GM23338 (cell line): ENCODE measurements around the gene CTU1.

Source experiments
- JUNB ChIP-seq: IDR thresholded peaks from one replicate; pipeline ENCODE4 v1.6.1; 2016; ENCODE audit warnings: antibody characterized with exemption; ENCODE audit not compliant: unreplicated experiment
- TF ChIP-seq, protein P1 (sequence below), 2 experiments: fragments of 200-600 bp in 1 of 2; sonication (generic) in 1 of 2; conservative IDR thresholded peaks; 2 replicates each; pipeline versions ENCODE4 v1.5.1 to v1.6.1; 2016 to 2017; ENCODE audit warnings: antibody characterized with exemption in 2 of 2, low read depth in 2 of 2, mild to moderate bottlenecking in 2 of 2, moderate library complexity in 1 of 2

DNA sequence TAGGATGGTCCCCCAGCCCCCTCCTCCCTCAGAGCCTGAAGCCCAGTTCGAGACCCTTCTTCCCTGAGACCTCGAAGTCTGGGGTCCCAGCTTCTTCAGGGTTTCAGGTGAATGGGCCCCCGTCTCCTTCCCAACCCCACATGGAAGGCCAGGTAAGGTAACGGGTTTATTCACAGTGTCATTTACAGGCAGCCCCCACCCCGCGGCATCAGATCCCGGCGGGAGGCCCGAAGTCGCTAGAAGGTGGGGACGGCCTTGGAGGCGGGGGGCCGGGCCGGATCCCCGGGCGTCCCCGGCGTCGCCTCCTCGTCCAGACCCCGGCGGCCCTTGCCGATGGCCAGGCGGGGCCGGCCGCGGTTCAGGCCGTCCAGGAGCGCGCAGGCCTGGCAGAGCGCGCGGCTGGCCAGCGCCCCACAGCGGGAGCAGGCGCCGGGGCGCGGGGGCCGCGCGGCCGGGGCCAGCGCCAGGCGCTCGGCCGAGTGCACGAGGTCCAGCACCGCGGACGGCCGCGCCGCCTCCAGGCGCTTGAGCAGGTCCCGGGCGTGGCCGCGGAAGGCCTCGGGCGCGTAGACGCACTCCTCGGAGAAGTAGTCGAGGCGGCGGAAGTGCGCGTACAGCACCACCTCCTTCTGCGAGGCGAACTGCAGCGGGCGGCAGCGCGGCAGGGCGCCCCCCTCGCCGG, 9.7 kb downstream of the CTU1 start:
- TF ChIP-seq, protein P1, sequence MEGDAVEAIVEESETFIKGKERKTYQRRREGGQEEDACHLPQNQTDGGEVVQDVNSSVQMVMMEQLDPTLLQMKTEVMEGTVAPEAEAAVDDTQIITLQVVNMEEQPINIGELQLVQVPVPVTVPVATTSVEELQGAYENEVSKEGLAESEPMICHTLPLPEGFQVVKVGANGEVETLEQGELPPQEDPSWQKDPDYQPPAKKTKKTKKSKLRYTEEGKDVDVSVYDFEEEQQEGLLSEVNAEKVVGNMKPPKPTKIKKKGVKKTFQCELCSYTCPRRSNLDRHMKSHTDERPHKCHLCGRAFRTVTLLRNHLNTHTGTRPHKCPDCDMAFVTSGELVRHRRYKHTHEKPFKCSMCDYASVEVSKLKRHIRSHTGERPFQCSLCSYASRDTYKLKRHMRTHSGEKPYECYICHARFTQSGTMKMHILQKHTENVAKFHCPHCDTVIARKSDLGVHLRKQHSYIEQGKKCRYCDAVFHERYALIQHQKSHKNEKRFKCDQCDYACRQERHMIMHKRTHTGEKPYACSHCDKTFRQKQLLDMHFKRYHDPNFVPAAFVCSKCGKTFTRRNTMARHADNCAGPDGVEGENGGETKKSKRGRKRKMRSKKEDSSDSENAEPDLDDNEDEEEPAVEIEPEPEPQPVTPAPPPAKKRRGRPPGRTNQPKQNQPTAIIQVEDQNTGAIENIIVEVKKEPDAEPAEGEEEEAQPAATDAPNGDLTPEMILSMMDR (conservative IDR thresholded peaks at IDR 0.05; ENCODE audit: low read depth in 2 of 2), result peak in 1 of 2 experiments; percentile 36; a peak in 1 of 4 replicates
- no peak for TF ChIP-seq JUNB
